Endodermal cell (in vitro differentiated cells): ENCODE results near the gene PROSER2. TPM values are rescaled to one million over a fixed set of nuclear protein-coding genes. Genes with fewer than 3 reads are reported as not detected.

Source experiments
- DNase-seq: peaks from one replicate; pipeline ENCODE4 v3.0.0-alpha.2; 2017
- H3K27ac ChIP-seq: 2 replicates; pipeline ENCODE4 v1.5.1; 2013; ENCODE audit warnings: mild to moderate bottlenecking, low read depth, low read length, moderate library complexity
- H3K27me3 ChIP-seq: 2 replicates; pipeline ENCODE4 v1.6.1; 2013; ENCODE audit warnings: mild to moderate bottlenecking, low read length, moderate library complexity; ENCODE audit not compliant: insufficient read depth, control insufficient read depth, poor library complexity, severe bottlenecking
- H3K36me3 ChIP-seq: 2 replicates; pipeline ENCODE4 v1.7.0; 2013; ENCODE audit warnings: mild to moderate bottlenecking, low read length, moderate library complexity; ENCODE audit not compliant: control insufficient read depth, insufficient read depth
- H3K4me1 ChIP-seq: one replicate; pipeline ENCODE4 v1.7.0; 2013; ENCODE audit warnings: low read length; ENCODE audit not compliant: control insufficient read depth, insufficient read depth
- H3K4me3 ChIP-seq: 2 replicates; pipeline ENCODE4 v1.5.1; 2013; ENCODE audit warnings: mild to moderate bottlenecking, low read length, moderate library complexity
- H3K9ac ChIP-seq: 2 replicates; pipeline ENCODE4 v1.6.1; 2013; ENCODE audit warnings: mild to moderate bottlenecking, low read length, moderate library complexity; ENCODE audit not compliant: poor library complexity, severe bottlenecking; ENCODE audit errors: extremely low read depth
- H3K9me3 ChIP-seq: 2 replicates; pipeline ENCODE4 v1.6.1; 2013; ENCODE audit warnings: mild to moderate bottlenecking, low read length, moderate library complexity; ENCODE audit not compliant: control insufficient read depth
- H3K27ac Mint-ChIP-seq: 2 replicates; pipeline ENCODE4 v1.8.0; 2020; ENCODE audit warnings: mixed read lengths
- H3K27me3 Mint-ChIP-seq: 2 replicates; pipeline ENCODE4 v1.8.0; 2021; ENCODE audit warnings: mild to moderate bottlenecking, mixed read lengths; ENCODE audit not compliant: insufficient read depth
- H3K36me3 Mint-ChIP-seq: 2 replicates; pipeline ENCODE4 v1.8.0; 2020; ENCODE audit warnings: low read depth, mixed read lengths
- H3K4me1 Mint-ChIP-seq: 2 replicates; pipeline ENCODE4 v1.8.0; 2020; ENCODE audit warnings: mixed read lengths
- H3K4me3 Mint-ChIP-seq: 2 replicates; pipeline ENCODE4 v1.8.0; 2020; ENCODE audit warnings: mild to moderate bottlenecking, moderate library complexity, mixed read lengths
- H3K9me3 Mint-ChIP-seq: 2 replicates; pipeline ENCODE4 v1.8.0; 2020; ENCODE audit warnings: mild to moderate bottlenecking, mixed read lengths
- WGBS, 2 experiments: methylation state at CpG; one replicate each; pipeline versions ENCODE4 v1.1.5 to v1.1.7; 2013; ENCODE audit warnings: missing lambda C conversion rate in 2 of 2, mixed read lengths in 1 of 2; ENCODE audit not compliant: insufficient coverage in 1 of 2, insufficient read length in 1 of 2; 5-methylcytosine and 5-hydroxymethylcytosine counted together
- total RNA-seq, 2 donors: library from RNA; stranded (reverse); fragmentation: NEBNext Ultra II Directional in 1 of 2; extraction: Animal tissue kit (Norgen Biotek cat#: 25700) in 1 of 2; gene quantifications; 2 replicates in 1 of 2; 3 replicates in 1 of 2; pipeline ENCODE4 v1.2.1, GENCODE V29; 2021
- TF ChIP-seq, protein P1 (sequence below): fragments of 200-600 bp; sonication (generic); conservative IDR thresholded peaks from 2 replicates; pipeline ENCODE4 v1.5.0; 2021; ENCODE audit warnings: antibody characterized with exemption, mild to moderate bottlenecking

The PROSER2 gene
- total RNA-seq, 2 donors from 2014 or later, result 13.2 to 18.9 TPM

DNA sequence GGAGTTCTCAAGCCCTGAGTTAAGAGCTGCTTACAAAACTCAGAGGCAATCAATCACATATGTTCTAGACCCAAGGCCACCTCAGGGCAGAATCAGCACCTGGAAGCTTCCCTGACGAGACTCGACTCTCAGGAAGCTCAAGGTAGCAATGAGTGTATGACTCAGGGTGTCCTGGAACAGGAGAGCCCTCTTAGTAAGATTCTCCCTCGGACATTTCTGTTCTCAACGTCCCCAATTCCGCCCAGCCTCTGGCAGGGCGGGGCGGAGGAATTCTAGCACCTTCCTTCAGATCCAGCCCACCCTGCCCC is 39.6 kb upstream of the PROSER2 start:
- Mint-ChIP-seq H3K36me3 (no peaks in the 10 kb centered on the region), H3K27me3 (no peaks in the 10 kb centered on the region), H3K27ac (peak overlapping the region; percentile 68), H3K9me3 (peaks cover 9% of the 10 kb centered on the region), H3K4me3 (no peak overlapping the region), H3K4me1 (no peaks in the 10 kb centered on the region)
- H3K9ac ChIP-seq, result no peak overlapping the region
- 89 to 91% methylated on average over 4 to 7 of the region's 7 CpGs for WGBS, 2 experiments
- no peaks in the 10 kb centered on the region for H3K27me3 ChIP-seq
- H3K27ac ChIP-seq, result no peak overlapping the region
- no peak for DNase-seq
- no peak overlapping the region for H3K4me3 ChIP-seq
- H3K4me1 ChIP-seq, result no peaks in the 10 kb centered on the region
- H3K9me3 ChIP-seq, result no peaks in the 10 kb centered on the region
- TF ChIP-seq, protein P1, sequence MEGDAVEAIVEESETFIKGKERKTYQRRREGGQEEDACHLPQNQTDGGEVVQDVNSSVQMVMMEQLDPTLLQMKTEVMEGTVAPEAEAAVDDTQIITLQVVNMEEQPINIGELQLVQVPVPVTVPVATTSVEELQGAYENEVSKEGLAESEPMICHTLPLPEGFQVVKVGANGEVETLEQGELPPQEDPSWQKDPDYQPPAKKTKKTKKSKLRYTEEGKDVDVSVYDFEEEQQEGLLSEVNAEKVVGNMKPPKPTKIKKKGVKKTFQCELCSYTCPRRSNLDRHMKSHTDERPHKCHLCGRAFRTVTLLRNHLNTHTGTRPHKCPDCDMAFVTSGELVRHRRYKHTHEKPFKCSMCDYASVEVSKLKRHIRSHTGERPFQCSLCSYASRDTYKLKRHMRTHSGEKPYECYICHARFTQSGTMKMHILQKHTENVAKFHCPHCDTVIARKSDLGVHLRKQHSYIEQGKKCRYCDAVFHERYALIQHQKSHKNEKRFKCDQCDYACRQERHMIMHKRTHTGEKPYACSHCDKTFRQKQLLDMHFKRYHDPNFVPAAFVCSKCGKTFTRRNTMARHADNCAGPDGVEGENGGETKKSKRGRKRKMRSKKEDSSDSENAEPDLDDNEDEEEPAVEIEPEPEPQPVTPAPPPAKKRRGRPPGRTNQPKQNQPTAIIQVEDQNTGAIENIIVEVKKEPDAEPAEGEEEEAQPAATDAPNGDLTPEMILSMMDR, result no peak
- H3K36me3 ChIP-seq, result no peaks in the 10 kb centered on the region

DNA sequence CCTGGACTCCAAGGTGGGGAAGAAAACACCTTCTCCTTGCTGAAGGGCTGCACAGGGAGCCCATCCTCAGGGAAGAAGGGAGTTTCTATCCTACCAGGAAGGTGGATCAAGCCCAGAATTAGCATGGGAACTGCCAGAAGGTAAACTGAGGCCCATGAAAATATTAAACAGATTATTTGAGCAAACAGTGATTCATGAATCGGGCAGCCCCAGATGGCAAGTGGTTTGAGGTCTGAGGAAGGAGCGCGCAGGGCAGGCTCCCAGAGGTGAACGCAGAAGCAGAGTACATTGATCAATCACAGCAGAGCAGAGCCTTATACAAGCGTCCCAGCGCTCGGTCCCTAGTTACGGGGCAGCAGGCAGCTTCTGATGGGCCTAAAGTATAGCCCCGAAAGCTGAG is 35.8 kb upstream of the PROSER2 start:
- no peak overlapping the region for H3K27ac Mint-ChIP-seq
- no peaks in the 10 kb centered on the region for H3K36me3 Mint-ChIP-seq
- no peaks in the 10 kb centered on the region for H3K4me1 ChIP-seq
- no peaks in the 10 kb centered on the region for H3K36me3 ChIP-seq
- TF ChIP-seq, protein P1, result no peak
- 94 to 96% methylated on average over 9 of the region's 9 CpGs for WGBS, 2 experiments
- H3K4me3 Mint-ChIP-seq, result no peak overlapping the region
- no peak overlapping the region for H3K4me3 ChIP-seq
- H3K27me3 ChIP-seq, result no peaks in the 10 kb centered on the region
- no peak overlapping the region for H3K27ac ChIP-seq
- no peaks in the 10 kb centered on the region for H3K9me3 ChIP-seq
- peaks cover 2% of the 10 kb centered on the region for H3K9me3 Mint-ChIP-seq
- no peaks in the 10 kb centered on the region for H3K27me3 Mint-ChIP-seq
- no peak for DNase-seq
- H3K4me1 Mint-ChIP-seq, result no peaks in the 10 kb centered on the region
- H3K9ac ChIP-seq, result no peak overlapping the region

DNA sequence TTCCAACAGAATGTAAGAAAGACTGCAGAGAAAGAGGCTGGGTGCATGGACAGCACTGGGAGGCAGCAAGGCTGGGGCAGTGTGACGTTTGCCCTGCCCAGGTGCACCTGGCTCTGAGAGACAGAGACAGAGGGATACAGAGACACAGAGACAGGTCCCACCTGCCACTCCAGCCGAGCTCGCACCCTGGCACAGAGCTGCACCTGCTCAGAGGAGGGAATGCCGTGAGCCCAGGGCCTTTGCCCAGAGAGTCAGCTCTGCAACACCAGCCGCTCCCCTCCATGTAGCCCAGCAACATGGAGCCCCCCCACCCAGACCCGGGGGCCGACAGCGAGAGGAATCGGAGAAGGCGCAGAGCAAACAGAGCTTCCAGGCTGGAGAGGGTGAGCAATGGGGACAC is 35.3 kb upstream of the PROSER2 start:
- no peak overlapping the region for H3K4me3 ChIP-seq
- H3K36me3 Mint-ChIP-seq, result no peaks in the 10 kb centered on the region
- no peaks in the 10 kb centered on the region for H3K27me3 Mint-ChIP-seq
- H3K36me3 ChIP-seq, result no peaks in the 10 kb centered on the region
- H3K9ac ChIP-seq, result no peak overlapping the region
- no peaks in the 10 kb centered on the region for H3K9me3 ChIP-seq
- no peak overlapping the region for H3K4me3 Mint-ChIP-seq
- H3K27me3 ChIP-seq, result no peaks in the 10 kb centered on the region
- no peaks in the 10 kb centered on the region for H3K4me1 Mint-ChIP-seq
- no peak overlapping the region for H3K27ac Mint-ChIP-seq
- 86 to 94% methylated on average over 4 to 10 of the region's 10 CpGs for WGBS, 2 experiments
- no peak for DNase-seq
- TF ChIP-seq, protein P1, result no peak
- peaks cover 3% of the 10 kb centered on the region for H3K9me3 Mint-ChIP-seq
- no peaks in the 10 kb centered on the region for H3K4me1 ChIP-seq
- H3K27ac ChIP-seq, result no peak overlapping the region
